GM19035 (cell line): ENCODE measurements around the gene PCARE.
"Not testable (repeated sequence)": the region's sequence is repeated elsewhere in the genome, so short reads cannot be mapped to it uniquely, and the experiment has no call there.

Source experiments
- ATAC-seq: cut with Tn5 transposase; IDR thresholded peaks from one replicate; pipeline ENCODE4 v1.9.1; 2021; ENCODE audit not compliant: unreplicated experiment

Gene PCARE

DNA sequence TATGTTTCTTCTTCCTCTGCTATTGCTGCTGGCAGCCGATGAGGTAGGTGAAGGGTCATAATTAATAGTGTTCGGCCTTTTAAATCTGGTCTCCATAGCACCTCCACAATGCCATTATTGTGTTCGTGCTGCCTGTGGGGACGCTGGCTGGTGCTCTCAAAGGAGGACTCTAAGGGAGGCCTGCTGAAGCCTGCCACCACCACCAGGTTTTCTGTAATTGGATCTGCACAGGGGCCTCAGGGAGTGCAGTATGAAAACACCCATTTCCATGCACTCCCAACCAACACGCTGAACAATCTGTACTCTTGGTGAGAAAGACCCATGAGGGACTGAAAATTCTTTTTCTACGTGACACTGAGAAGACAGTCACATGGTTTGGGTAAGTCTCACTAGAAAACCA, 23.2 kb upstream of the PCARE start:
- no peak for ATAC-seq

DNA sequence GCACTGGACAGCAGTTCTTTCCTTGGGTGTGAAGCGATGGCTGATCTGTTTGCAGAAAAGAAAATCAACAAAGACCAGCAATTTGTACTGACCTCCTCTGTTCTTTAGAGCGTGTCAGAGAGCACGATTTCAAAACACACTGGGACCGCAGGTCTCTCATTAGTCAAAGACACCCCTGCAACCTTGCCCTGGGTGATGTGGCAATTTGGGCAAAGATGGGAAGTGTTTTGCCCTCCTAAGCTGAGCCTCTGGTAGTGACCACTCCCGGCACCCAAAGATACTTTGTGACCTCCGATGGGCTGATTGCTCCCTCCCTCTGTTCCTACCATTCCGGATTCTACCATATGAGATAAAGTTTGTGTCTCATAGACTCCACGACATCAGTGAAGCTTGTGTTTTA, 22.6 kb upstream of the PCARE start:
- no peak for ATAC-seq

DNA sequence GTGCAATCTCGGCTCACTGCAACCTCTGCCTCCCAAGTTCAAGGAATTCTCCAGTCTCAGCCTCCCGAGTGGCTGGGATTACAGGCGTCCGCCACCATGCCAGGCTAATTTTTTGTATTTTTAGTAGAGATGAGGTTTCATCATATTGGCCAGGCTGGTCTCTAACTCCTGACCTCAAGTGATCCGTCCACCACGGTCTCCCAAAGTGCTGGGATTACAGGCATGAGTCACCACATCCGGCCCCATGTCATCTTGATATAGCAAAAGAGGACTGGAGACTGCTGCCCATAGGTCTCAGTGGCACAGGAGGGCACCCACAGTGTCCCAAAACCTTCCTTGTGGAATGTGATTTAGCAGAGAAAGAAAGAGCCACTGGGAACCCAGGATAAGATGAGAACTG, 16.0 kb upstream of the PCARE start:
- ATAC-seq, result not testable (repeated sequence)

DNA sequence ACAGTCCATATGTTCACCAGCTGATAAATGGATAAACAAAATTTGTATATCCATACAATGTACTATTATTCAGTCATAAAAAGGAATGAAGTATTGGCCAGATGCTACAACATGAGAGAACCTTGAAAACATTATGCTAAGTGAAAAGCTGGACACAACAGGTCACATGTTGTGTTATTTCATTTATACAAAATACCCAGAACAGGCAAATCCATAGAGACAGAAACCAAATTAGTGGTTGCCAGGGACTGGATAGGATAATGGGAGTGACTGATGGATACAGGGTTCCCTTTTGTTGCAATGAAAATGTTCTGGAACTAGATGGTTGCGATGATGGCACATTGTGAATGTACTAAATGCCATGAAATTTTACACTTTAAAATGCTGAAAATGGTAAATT, 10.2 kb upstream of the PCARE start:
- no peak for ATAC-seq

DNA sequence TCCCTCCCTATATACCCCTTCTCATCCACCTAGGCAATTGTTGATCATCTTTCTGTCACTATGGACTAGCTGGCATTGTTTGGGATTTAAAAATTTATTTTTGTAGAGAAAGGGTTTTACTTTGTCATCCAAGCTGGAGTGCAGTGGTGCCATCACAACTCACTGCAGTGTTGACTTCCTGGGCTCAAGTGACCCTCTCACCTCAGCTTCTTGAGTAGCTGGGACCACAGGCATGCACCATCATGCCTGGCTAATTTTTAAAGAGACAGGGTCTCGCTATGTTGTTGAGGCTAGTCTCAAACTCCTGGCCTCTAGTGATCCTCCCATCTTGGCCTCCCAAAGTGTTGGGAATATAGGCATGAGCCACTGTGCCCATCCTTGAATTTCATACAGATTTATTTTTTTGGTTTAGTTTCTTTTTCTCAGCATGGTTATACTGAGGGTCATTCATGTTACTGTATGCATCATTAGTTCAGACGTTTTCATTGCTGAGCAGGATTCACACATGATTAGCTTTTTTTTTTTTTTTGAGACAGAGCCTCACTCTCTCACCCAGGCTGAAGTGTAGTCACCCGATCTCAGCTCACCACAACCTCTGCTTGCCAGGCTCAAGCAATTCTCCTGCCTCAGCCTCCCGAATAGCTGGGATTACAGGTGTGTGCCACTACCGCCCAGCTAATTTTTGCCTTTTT, 8.6 kb upstream of the PCARE start:
- ATAC-seq, result no peak

DNA sequence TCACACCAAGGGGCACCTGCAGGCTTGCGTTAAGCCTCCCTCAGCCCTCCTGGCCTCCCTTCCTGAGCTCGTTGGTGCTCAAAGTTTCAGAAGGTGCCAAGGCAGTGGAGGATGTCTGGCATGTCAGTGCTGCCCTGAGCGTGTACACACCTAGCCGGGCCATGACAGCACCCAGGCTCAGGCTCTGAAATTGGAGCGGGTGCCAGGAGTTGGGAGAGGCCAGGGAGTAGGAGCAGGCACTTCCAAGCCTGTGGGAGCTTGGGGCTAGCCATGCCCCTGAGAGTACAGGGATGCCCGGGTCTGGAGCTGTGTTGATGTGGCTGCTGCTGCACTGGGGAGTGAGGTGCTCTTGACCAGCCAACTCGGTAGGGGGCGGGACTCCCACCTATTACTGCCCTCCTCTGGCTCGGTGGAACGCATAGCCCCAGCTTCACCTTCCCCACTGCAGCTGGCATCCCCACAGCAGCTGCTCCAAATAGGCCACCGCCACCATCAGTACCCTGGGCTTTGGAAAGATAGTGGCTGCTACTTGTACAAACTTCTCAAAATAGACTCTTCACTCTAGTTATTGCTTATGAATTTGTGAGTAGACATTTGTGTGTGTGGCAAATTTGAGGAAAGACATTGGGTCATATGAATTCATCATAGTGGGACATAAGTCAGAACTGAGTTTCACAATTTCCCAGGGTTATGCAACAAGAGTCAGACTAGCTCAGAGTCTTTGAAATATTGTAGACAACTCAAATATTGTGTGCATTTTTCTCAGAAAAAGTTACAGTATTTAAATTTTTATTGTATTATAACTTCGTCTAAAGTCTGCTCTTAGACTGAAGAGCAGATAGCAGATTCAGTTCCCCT, 6.8 kb upstream of the PCARE start:
- ATAC-seq, result no peak

DNA sequence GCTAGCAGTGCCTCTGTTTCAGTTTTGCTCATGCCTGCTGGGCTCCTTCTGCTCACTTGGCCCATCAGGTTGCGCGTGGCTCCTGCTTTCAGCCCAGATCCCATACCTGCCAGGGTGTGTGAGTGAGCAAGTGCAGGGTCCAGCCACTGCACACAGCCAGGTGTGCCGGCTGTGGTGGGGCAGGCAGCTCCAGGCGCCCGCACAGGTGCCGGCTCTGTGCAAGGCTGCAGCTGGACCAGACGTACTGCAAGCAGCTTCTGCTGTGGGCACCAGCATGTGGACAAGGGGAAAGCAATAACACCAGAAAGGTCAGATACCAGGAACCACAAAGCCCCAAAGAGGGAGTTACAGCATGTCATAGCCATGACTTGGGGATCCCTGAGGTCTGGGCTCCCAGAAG, 5.6 kb upstream of the PCARE start:
- no peak for ATAC-seq

DNA sequence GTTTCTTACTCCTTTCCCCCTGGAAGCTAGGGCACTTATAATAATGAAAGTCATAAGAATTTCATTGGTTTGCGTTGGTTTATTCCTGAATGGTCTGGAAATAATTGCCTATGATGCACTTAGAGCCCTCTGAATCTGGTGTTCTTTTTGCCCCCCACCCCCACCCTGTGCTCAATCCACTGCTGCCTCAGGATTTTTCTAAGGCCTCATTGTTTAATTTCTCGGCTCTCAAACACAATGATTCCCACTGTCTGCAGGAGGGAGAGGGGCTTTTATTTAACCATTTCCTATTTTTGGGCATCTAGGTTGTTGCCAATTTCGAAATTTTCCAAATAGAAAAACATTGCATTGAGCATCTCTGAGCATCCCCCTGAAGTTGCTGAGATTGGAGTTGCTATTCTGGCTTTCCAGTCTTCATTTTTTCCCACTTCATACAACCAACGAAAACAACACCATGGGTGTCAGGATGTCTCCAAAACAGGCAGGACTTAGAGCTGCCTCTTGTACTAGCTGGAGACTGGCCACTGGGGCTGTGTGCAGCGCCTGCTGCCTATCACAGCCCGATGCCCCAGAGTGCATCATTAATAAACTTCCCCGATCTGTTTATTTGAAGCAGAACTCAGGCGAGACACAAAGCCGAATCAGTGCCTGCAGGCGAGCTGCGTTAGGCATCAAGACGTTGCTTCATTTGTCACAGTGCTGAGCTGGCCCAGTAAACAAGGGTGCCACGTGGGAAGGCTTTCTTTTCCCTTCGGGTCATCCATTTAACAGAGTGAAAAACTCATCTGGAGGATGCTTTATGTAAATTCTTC, 1.8 kb upstream of the PCARE start:
- no peak for ATAC-seq

DNA sequence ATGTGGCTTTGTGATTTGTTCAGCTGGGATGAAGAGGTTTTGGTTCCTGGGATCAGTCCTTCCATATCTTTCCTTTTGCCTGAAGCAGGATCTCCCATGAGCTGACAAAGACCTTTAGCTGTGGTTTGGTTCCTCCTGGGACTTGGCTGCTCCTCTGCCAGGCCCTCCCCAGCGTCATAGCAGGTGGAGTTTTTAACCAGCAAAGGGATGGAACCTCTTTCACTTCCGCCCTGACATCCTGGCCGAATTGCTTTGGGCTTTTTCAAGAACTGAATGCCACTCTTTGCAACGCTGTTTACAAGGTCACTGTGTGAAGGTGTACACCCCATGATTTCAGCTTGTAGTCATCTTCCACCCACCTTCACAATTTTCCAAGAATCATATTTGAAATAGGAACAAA, 390 bp downstream of the PCARE start:
- ATAC-seq, result no peak

DNA sequence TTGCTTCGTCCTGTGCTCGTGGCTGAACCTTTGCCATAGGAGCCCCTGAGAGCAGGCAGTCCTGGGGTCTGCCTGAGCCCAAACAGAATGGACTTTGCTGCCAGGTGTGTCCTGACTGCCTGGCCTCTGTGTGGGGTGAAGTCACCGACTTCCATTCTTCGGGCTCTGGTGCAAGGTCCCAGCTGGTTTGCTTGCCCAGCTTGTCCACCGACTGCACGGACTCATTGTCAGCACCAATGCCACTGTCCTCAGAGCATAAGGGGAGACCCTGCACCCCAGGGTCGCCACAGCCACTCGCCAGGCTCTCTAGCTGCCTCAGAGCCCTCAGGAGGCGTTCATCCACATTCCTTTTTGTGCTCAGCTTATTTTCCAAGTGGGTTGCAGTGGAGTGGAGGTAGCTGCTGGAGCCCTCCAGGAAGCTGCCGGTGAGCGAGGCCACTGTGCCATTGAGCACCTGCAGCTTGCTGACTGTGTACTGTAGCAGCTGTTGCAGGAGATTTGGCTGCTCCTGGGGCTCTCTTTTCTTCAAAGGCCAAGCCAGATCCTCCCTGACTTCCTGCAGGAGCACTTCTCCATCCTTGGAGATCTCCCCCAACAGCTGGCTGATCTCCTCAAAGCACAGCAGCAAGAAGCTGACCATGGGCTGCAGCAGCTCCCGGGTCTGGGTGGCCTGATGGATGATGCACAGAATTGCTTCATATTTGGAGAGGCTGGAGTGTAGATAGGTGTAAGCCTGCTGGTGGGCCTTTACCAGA, 1.2 kb downstream of the PCARE start:
- no peak for ATAC-seq

DNA sequence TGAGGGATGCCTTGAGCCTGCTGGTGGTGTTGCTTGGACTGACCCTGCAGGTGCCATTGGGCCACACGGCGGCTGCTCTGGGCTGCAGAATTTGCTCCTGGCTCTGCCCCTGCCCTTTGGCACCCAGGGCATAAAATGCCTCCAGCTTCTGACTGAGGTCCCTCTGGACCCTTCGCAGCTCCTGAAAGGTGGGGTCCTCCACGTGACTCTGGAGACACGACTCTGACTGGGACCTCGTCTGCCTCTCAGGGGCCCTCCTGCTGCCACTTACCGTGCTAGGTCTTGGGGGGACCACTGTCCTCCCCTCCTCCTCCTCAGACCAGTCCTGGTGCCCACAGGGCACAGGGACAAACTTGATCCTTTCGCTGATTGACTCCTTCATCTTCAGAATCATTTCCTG, 2.1 kb downstream of the PCARE start:
- ATAC-seq, result no peak

DNA sequence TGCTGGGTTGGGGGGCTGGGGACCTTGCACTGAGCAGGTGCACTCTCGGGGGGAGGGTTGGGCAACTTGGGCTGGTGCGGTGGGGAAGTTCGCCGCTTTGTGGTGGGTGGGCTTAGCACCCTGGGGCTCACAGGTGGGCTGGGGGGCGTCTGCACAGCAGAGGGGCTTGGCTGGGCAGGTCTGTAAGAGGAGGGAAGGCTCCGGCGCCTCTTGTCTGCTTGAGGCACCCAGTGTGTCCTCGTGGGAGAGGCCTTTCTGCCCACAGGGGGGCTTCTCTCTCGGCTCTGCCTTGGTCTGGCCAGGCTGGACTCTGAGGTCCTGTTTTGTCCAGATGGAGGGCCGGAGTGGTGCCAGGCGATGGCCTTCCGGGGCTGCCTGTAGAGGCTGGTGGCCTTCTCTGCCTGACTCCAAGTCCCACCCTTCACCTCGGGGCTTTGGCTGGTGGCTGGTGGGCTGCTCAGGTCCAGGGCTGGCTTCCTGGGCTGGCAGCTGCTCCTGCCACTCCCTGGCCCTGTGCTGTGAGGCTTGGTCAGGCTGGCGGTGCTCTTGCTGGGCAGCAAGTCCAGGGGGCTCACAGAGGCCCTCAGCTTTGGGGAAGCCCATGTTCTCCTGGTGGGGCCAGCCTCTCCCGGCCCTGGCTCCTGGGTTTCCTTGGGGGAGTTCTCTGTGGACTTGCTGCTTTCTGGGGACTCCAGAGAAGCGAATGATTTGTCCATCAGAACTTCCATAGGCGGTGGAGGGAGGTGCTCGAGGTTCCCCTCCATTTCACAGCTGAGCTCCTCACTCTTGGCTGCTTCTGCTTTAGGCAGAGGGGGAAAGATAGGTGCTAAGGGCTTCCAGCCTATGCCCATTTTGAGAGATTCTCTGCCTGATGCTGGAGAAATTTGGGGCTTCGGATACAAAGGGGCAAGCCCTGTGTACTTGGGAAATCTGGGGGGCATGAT, 3.0 kb downstream of the PCARE start:
- ATAC-seq, result no peak

DNA sequence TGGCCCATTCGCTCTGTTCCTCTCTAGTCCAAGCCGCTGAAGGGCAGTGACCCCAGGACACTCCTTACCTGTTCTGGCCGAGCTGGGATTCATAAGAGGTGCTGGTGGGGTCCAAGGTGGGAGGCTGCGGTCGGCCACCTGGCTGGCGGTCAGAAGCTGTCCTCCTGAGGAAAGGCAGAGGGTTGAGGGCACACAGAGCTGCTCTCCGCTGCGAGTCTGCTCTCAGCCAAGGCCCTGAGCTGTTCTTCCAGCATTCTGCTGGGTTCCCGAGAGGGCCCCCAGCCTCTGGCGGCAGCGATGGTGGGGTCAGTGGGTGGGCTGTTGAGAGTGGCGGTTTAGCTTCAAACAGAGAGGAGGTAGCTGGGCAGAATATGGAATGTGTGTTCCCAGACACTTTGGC, 3.8 kb downstream of the PCARE start:
- no peak for ATAC-seq

DNA sequence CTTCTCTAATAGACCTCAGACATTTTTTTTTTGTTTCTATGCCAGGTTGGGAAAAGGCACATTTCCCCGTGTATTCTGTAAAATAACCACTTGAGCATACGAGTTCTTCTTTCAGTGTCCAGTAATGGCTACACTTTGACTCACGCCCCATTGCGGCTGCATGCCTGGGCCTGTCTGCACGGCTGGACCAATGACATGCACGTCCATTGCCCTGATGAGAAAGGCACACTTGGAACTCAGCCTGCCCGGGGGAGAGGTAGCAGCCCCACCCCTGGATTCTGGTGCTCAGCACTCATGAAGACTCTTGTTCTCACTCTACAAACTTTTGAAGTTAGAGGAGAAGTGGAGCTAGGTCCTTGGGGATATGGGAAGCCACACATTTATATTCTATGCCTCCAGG, 5.8 kb downstream of the PCARE start:
- no peak for ATAC-seq

DNA sequence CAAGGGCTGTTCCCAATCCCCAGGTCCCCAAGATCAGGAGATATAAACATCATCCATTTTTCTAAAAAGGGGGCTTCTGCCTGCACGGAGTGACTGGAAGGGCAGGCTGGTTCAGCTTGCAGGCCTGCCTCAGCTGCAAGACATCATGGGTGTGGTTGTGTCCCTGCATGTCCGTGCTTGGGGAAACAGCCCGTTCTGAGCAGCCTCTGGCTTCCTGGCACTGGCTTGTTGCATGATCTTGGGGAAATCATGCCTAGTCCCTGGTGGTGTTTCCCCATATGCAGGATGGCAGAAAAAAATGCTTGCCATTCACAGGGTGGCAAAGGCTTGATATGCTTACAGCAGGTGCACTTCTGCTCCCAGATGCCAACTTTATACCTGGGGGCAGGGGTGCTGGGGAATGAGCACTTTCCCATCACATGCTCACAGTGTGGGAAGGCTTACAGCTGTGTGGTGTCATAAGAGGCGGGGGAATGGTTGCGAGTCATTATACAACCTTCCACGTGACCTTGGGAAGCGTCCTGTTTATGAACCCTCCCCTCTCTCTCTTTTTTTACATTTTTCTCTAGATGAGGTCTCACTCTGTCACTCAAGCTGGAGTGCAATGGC, 7.2 kb downstream of the PCARE start:
- no peak for ATAC-seq

DNA sequence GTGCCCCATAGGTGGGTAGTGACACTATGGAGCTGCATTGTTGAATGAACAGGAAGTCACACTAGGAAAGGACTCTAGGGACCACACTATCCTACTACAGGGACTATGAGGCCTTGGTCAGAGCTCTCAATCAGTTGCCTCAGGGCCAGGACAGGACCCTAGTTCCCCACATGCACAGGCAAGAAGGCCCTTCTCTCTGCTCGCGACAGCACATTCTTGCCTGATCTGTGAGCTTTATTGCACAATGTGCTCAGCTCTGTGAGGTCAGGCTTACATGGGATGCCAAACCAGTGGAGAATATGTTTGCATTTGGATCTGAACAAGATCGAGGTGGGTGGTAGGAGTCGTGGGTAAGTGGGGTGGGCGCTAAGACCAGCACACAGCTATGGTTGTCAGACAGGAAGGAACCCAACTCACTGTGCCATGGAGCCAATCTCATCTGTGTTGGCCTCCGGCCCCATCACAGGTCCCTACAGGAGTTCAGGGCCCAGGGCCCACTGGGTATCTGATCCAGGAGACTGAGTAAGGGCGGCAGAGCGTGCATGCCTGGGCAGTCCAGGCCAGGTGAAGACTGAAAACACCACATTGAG, 8.0 kb downstream of the PCARE start:
- ATAC-seq, result no peak

DNA sequence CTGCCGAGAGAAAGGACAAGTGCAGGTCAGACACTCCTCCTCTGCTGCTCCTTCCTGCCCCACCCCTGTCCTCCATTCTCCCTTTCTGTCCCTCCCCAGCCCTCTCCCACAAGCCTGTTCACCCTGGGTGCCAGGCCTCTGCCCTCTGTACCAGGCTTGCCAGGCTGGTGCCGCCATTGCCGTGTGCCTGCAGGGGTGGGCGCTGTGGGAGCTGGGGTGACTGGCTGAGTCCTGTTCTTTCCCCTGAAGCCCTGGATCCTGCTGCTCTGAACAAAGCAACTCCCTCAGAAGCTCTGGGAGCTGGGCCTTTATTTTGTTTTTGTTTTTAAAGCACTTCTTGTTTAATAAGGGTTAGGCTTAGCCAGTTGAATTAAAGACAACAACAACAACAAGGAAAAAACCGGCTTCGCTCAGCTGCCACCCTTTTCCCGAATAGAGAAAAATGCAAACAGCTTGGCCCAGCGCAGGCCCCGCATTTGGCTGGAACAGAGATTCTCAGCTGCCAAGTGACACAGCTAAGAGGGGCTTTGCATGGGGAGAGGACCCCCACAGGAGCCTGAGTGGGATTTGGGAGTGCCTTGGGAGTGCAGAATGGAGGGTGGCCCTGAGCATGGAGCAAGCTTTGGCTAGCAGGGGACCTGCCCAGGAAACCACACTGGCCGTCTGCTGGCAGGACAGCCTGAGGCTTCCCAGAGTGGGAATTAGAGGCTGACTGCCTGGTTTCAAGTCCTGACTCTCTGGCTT, 9.1 kb downstream of the PCARE start:
- ATAC-seq, result no peak

DNA sequence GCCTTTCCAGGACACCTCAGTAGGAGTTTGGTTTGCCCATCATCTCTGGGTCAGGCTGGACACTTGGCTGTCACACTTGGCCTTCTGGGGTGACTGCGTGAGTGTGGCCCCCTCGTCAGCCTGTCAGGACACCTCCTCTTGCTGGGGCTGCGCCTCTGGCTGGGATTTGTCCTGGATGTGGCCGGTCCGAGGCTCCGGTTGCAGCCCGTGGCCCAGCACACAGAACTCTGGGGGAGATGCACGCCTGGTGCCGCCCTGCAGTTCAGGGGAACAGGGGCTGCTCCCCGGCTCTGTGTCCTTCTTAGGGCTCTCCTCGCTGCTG, 9.6 kb downstream of the PCARE start:
- ATAC-seq, result no peak

DNA sequence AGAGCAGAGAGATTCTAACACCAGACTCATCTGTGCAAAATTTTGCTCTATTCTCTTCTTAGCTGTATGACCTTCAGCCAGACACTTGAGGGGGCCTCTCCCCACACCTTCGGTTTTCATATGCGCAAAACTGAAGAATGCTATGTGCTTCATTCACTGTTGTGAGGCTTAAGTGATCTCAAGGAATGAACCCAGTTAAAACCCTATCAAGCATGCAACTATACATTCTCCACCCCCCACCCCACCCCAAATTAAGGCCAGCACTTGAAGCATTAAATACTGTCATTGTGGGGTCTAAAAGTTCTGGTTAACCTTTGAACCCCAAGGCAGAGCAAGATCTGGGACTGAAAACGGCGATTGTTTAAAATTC, 10.0 kb downstream of the PCARE start:
- no peak for ATAC-seq
